HUDEP-2 (cell line): ENCODE measurements around the gene RNF146.
A peak's percentile ranks its signal among the peaks of the same experiment; 100 is the strongest.
"Not testable (repeated sequence)": the region's sequence is repeated elsewhere in the genome, so short reads cannot be mapped to it uniquely, and the experiment has no call there.

Source experiments
- DNase-seq, 76 experiments: peaks; one replicate each; lab custom pipeline; 2025; ENCODE audit not compliant: unreplicated experiment in 76 of 76; lab: John Stamatoyannopoulos, UW

Gene RNF146

GRCh38 chr6:127266178-127266891, at the start of gene RNF146:
TSS of gene RNF146 (plus strand) at chr6:127266864. CDS start at chr6:127280339, 13,475 bp downstream.
- DNase-seq, result peak in 73 of 76 experiments; percentile 27 to 98 (median 74)

GRCh38 chr6:127219869-127220268, 46.8 kb upstream of the RNF146 start:
- DNase-seq, result no peak

DNA sequence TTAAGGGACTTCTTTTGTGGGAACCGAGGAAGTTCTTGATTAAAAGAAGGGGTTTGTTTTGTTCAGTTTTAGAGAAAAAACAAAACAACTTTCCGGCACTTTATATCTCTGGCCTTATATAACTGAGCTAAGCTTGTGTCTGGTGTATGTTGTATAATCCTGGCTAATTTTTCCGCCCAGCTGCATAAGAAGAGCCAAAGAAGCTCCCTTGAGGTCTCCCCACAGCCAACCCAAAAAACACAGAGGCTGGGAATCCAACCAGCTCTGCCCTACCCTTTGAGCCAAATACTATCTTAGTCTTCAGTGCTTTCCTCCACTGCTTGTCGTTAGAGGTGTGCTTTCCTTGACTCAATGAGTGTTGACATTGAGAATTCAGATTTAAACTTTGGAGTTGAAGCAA, 45.5 kb upstream of the RNF146 start:
- no peak for DNase-seq

DNA sequence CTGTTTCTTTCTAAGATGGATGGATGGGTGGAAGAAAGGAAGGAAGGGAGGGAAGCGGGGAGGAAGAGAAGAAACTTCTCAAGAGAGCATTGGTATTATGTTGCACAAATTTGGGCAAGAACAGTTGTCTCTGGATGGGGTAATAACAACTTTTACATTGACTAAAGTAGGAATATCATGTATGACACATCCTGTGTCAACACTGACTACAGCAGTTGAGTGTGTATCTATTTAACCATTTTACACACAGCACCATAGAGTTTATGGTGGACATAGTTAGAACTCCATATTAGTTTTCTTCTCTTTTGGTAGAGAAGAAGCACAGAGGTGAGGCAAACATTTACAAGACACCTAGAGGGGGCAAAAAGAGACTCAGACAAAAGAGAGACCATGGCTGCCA, 44.2 kb upstream of the RNF146 start:
- DNase-seq, result no peak

GRCh38 chr6:127225497-127225896, 41.2 kb upstream of the RNF146 start:
- no peak for DNase-seq

- not testable (repeated sequence) for DNase-seq
Measured at GRCh38 chr6:127233819-127234218, 32.8 kb upstream of the RNF146 start.

DNA sequence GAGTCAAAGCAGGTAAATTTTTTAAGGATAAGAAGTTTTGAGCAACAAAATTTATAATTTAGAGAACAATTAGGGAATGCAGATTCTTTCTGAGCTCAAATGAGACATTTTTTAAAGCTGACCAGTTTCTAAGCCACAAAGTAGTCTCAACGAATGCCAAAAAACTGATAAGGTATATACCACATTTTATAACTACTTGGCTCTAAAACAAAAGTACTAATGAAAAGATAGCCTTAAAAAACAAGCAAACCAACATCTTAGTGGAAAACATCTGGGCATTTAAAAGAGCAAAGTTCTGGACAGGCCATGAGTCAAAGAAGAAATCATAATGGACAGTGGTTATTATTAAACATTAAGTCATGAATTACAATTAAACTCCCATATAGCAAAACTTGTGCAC, 23.2 kb upstream of the RNF146 start:
- no peak for DNase-seq

DNA sequence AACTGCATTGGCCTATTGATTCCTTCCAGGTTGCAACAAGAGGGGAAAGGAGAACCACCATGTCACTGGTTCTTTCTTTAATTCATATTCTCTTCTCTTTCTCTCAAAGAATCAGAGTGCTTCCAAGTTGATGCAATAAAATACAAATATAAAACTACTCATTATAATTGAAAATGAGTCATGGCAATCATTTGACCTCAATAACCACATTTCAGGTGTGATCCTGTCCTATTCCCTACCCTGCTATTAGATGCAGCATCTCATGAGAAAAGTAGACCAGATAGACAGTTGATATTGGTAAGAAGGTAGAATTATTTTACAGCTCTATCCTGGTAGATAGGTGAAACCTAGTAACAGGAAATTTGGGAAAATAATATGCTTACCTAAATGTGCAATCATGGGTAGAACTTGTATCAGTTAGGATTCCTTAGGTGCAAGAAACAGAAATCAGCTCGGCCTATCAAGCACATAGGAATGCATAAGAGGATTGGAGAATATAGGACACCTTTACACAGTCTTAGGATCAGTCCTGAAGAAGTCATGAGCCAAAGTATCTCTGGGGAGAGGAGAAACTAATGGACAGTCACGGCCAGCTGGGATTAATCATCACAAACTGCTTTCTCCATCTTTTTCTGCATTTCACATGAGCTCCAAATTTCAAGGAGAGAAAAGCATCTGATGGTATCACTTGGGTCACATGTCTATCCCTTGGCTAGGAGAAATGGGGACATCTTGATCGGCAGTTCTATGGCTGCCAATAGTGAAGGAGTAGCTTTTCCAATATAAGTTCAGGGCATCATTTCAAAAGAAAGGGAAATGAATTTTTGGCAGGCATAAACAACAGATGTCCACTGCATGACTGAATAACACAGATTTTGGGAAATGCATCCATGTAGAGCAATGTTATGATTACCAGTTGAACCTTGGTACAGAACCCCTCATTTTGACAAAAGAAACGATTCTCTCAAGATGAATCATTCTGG, 19.3 kb upstream of the RNF146 start:
- DNase-seq, result no peak

DNA sequence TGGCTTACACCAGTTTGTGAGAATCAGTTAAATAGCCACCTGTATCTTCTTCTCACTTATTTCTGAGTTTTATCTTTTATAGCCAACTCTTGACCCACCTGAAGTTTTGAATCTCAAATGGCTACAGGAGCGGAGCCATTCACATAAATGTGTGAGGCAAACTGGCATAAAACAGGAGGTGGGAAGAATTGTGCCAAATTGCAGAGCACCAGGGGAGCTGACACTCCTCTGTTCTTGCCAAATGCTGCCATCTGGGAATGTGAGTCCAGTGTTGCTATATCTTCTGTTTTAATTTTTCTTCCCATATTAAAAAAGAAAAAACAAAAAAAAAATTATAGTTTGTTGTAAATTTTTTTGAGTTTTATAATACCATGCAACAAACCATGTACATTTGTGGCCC, 17.0 kb upstream of the RNF146 start:
- DNase-seq, result no peak

GRCh38 chr6:127255286-127255685, 11.4 kb upstream of the RNF146 start:
- no peak for DNase-seq

DNA sequence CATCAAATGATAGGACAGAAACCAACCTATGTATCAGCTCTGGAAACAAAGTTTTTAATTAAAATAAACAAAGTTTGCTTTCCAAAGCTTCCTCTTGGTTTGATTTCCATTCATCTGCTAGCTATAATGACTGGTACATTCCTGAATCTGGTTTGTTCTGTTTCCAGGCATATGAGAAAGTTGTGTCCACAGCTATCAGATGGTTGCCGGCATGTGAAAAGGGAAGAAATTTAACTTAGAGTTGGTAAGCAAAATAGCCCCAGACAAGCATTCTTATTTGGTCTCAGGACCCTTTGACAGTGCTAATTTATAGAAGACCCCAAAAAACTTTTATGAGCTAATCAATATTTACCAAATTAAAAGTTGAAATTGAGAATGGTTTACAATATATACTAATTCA, 3.8 kb upstream of the RNF146 start:
- no peak for DNase-seq

GRCh38 chr6:127263481-127263880, 3.2 kb upstream of the RNF146 start:
- DNase-seq, result no peak

- peak in 62 of 76 experiments; percentile 23 to 98 (median 57) for DNase-seq
Measured at GRCh38 chr6:127266892-127267645, 405 bp downstream of the RNF146 start.

GRCh38 chr6:127267646-127268625, 1.3 kb downstream of the RNF146 start:
- DNase-seq, result peak in 1 of 76 experiments; percentile 24

- no peak for DNase-seq
Measured at GRCh38 chr6:127272576-127272975, 5.9 kb downstream of the RNF146 start.

DNA sequence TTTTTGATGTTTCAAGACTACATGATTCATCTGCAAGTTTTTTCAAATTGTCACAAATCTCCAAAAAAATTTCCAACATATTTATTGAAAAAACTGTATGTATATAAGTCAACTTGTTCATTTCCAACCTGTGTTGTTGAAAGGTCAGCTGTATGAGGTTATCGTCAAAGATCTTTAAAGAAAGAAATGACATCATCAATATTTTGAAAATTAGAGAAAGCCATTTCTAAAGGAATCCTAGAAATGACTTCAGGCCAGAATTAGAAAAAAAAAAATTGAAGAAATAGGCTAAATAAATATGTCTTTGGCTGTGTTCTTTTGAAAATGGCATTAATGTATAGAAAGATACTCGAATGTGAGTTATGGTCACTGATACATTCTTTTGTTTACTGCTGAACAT, 6.8 kb downstream of the RNF146 start:
- no peak for DNase-seq

DNA sequence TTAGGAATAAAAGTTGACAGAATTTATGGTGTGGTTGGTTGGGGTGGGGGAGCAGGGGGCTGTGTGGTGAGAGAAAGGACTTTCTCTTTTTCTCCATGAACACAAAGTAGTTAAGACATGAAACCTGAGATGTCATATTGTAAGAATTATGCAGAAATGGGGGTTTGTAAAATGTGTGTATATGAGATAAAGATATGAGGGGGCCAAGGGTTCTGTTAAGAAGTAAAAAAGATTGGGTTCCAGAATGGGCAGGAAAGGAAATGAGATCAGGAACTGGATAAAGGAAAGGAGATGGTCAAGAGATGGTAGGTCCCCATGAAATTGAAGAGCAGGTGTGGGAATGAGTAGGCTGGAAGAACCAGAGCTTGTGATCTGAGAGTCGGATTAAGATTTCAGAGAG, 9.7 kb downstream of the RNF146 start:
- DNase-seq, result no peak

- DNase-seq, result no peak
Measured at GRCh38 chr6:127277878-127278843, 11.5 kb downstream of the RNF146 start.

DNA sequence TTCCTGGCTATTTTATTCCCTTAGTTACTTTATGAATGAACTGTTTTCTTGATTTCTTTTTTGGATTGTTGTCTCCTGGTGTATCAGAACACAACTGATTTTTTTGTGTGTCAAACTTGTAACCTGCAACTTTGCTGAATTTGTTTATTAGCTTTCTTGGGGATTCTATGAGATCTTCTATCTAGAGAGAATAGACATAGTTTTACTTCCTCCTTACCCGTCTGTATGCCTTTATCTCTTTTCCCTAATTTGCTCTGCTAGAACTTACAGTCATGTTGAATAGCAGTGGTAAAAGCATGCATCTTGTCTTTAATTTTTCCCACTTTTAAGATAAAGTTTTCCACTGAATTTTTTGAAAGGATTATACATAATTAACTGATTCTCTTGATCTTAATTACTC, 13.2 kb downstream of the RNF146 start:
- DNase-seq, result no peak
